ENCODE data around the gene SOWAHC. TPM values are rescaled to one million over a fixed set of nuclear protein-coding genes. Genes with fewer than 3 reads are reported as not detected.

The SOWAHC gene
- total RNA-seq, 1 donor from 2014 or later = 20.8 TPM

- no peaks in the 10 kb centered on the region for H3K36me3 ChIP-seq
- peak in 1 of 2 donors; percentile 78 for DNase-seq (ENCODE audit: low spot score in 2 of 2)
- intact Hi-C loops (cut with DNase I) = loop anchor here (2.0 to 10.0 kb wide), 3 partner anchors 66 to 448 kb away; no protein-coding TSS in a partner anchor
- H3K27ac ChIP-seq = peak overlapping the region; percentile 93 to 99
- no peaks in the 10 kb centered on the region for H3K9me3 ChIP-seq
- peak overlapping the region; percentile 72 to 93 for H3K4me3 ChIP-seq
- TF ChIP-seq CTCF (IDR thresholded peaks at IDR 0.05) = no peak
- H3K4me1 ChIP-seq = peaks cover 9 to 32% of the 10 kb centered on the region in 2 donors
- H3K27me3 ChIP-seq = no peaks in the 10 kb centered on the region
Observed at GRCh38 chr2:109613081-109613921, 863 bp upstream of the SOWAHC start.

- intact Hi-C loops (cut with DNase I) = loop anchor here (1.0 to 10.0 kb wide), 4 partner anchors 32 to 450 kb away; no protein-coding TSS in a partner anchor
- peak overlapping the region; percentile 93 to 99 for H3K27ac ChIP-seq
- no peak for TF ChIP-seq CTCF (IDR thresholded peaks at IDR 0.05)
- peaks cover 9 to 22% of the 10 kb centered on the region in 2 donors for H3K4me1 ChIP-seq
- peaks cover 0 to 5% of the 10 kb centered on the region in 2 donors for H3K36me3 ChIP-seq
- peak in 1 of 2 donors; percentile 67 for DNase-seq (ENCODE audit: low spot score in 2 of 2)
- no peaks in the 10 kb centered on the region for H3K9me3 ChIP-seq
- no peaks in the 10 kb centered on the region for H3K27me3 ChIP-seq
- H3K4me3 ChIP-seq = peak overlapping the region; percentile 72 to 93
Observed at GRCh38 chr2:109614715-109615636, 812 bp downstream of the SOWAHC start.

DNA sequence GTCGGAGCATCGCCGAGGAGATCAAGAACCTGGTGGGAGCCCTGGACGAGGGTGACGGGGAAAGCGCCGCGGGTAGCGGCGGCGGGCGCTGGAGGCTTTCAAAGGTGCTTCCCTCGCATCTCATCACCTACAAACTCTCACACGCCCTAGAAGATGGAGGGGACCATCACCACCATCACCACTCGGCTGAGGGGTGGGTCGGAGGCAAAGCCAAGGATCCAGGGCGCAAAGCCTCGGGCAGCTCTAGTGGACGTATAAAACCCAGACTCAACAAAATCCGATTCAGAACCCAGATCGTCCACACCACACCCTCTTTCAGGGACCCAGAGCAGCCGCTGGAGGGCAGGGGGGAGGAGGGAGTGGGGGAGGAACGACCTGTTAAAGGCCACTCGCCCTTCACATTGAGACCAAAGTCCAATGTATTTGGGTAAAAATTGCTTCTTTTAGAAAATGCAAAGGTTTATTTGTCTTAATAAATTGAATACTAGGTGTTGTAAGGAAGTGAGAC, 1.5 kb downstream of the SOWAHC start:
- peak overlapping the region; percentile 72 to 93 for H3K4me3 ChIP-seq
- no peaks in the 10 kb centered on the region for H3K9me3 ChIP-seq
- no peak for DNase-seq (ENCODE audit: low spot score in 2 of 2)
- peak overlapping the region in 1 of 2 donors; percentile 93 for H3K27ac ChIP-seq
- peaks cover 9 to 21% of the 10 kb centered on the region in 2 donors for H3K4me1 ChIP-seq
- H3K36me3 ChIP-seq = peaks cover 0 to 5% of the 10 kb centered on the region in 2 donors
- H3K27me3 ChIP-seq = no peaks in the 10 kb centered on the region
- intact Hi-C loops (cut with DNase I) = loop anchor here (2.0 to 10.0 kb wide), 2 partner anchors 75 to 451 kb away; no protein-coding TSS in a partner anchor
- no peak for TF ChIP-seq CTCF (IDR thresholded peaks at IDR 0.05)

DNA sequence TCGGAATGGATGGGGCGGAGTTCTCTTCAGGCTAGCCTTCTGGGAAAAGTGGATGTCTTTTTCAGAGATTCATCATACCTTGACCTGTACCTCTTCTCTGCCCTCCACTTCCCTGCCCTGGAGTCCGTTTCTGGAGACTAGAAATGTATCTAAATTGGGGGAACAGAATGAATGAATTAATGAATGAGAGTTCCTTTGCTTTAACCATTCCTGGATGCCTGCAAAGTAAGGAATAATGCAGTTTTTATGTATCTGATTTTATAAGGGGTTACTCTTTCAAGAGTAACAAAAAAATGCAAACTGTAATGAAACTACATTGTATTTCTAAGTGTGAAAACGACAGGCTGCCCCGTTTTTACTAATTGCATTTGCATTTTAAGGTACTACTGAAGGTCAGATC, 2.0 kb downstream of the SOWAHC start:
- DNase-seq (ENCODE audit: low spot score in 2 of 2) = no peak
- Histone ChIP-seq H3K9me3 (no peaks in the 10 kb centered on the region), H3K27me3 (no peaks in the 10 kb centered on the region), H3K27ac (no peak overlapping the region), H3K4me1 (peaks cover 9 to 21% of the 10 kb centered on the region in 2 donors), H3K36me3 (peaks cover 0 to 5% of the 10 kb centered on the region in 2 donors), H3K4me3 (peak overlapping the region in 1 of 2 donors; percentile 93)
- TF ChIP-seq CTCF (IDR thresholded peaks at IDR 0.05) = no peak
- intact Hi-C loops (cut with DNase I) = loop anchor here (10.0 kb wide), 1 partner anchor 451 kb away; no protein-coding TSS in a partner anchor

- intact Hi-C loops (cut with DNase I) = loop anchor here (10.0 kb wide), 1 partner anchor 454 kb away; no protein-coding TSS in a partner anchor
- no peak for TF ChIP-seq CTCF (IDR thresholded peaks at IDR 0.05)
- no peak overlapping the region for H3K27ac ChIP-seq
- DNase-seq (ENCODE audit: low spot score in 2 of 2) = no peak
- H3K9me3 ChIP-seq = no peaks in the 10 kb centered on the region
- no peak overlapping the region for H3K4me3 ChIP-seq
- peaks cover 0 to 5% of the 10 kb centered on the region in 2 donors for H3K36me3 ChIP-seq
- H3K4me1 ChIP-seq = peaks cover 9 to 16% of the 10 kb centered on the region in 2 donors
- H3K27me3 ChIP-seq = no peaks in the 10 kb centered on the region
Observed at GRCh38 chr2:109619032-109619615, 5.0 kb downstream of the SOWAHC start.

Measured in ascending aorta (tissue), 2 donors.